HG03442 (cell line): ENCODE measurements around the gene CTCFL.

Source experiments
- ATAC-seq: cut with Tn5 transposase; IDR thresholded peaks from one replicate; pipeline ENCODE4 v1.9.1; 2021; ENCODE audit warnings: mild to moderate bottlenecking, moderate library complexity; ENCODE audit not compliant: unreplicated experiment

Gene CTCFL

GRCh38 chr20:57468523-57469417, 56.2 kb downstream of the CTCFL start:
- ATAC-seq: no peak

- no peak for ATAC-seq
Observed at GRCh38 chr20:57467742-57468141, 57.2 kb downstream of the CTCFL start.

- no peak for ATAC-seq
Observed at GRCh38 chr20:57465943-57466342, 59.0 kb downstream of the CTCFL start.

- no peak for ATAC-seq
Observed at GRCh38 chr20:57465486-57465885, 59.5 kb downstream of the CTCFL start.

- ATAC-seq: no peak
Observed at GRCh38 chr20:57464642-57465211, 60.2 kb downstream of the CTCFL start.

GRCh38 chr20:57462781-57463180, 62.2 kb downstream of the CTCFL start:
- no peak for ATAC-seq

- no peak for ATAC-seq
Observed at GRCh38 chr20:57461726-57462125, 63.2 kb downstream of the CTCFL start.

- no peak for ATAC-seq
Observed at GRCh38 chr20:57460781-57461465, 64.0 kb downstream of the CTCFL start.

GRCh38 chr20:57459897-57460296, 65.0 kb downstream of the CTCFL start:
- no peak for ATAC-seq

GRCh38 chr20:57459278-57459677, 65.7 kb downstream of the CTCFL start:
- ATAC-seq: no peak

GRCh38 chr20:57458400-57459160, 66.4 kb downstream of the CTCFL start:
- ATAC-seq: no peak

GRCh38 chr20:57457243-57458095, 67.5 kb downstream of the CTCFL start:
- no peak for ATAC-seq

GRCh38 chr20:57456116-57456515, 68.8 kb downstream of the CTCFL start:
- ATAC-seq: no peak

GRCh38 chr20:57455386-57455785, 69.6 kb downstream of the CTCFL start:
- ATAC-seq: no peak

- no peak for ATAC-seq
Observed at GRCh38 chr20:57451795-57452661, 72.9 kb downstream of the CTCFL start.

- ATAC-seq: no peak
Observed at GRCh38 chr20:57451431-57451794, 73.5 kb downstream of the CTCFL start.

- no peak for ATAC-seq
Observed at GRCh38 chr20:57450931-57451330, 74.0 kb downstream of the CTCFL start.

GRCh38 chr20:57450419-57450818, 74.5 kb downstream of the CTCFL start:
- ATAC-seq: peak; percentile 75
